HG02852 (cell line): ENCODE results near the gene LRIT1.

Source experiments
- ATAC-seq: cut with Tn5 transposase; IDR thresholded peaks from one replicate; pipeline ENCODE4 v1.9.1; 2021; ENCODE audit warnings: mild to moderate bottlenecking, moderate library complexity; ENCODE audit not compliant: unreplicated experiment

LRIT1 gene

GRCh38 chr10:84214612-84215235, 26.6 kb downstream of the LRIT1 start:
- ATAC-seq: peak; percentile 92

DNA sequence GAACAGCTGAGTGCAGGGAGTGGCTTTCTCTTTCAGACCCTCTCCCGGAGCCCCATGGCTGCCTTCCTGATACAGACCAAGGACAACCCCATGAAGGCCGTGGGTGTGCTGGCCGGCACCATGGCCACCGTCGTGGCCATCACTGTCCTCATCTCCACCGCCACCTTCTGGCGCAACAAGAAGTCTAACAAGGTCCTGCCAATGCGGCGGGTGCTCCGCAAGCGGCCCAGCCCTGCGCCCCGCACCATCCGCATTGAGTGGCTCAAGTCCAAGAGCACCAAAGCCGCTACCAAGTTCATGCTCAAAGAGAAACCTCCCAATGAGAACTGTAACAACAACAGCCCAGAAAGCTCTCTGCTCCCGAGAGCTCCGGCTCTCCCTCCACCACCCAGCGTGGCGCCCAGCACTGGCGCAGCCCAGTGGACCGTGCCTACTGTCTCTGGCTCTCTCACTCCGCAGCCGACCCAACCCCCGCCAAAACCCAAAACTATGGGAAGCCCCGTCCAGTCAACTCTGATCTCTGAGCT, 27.2 kb downstream of the LRIT1 start:
- no peak for ATAC-seq

DNA sequence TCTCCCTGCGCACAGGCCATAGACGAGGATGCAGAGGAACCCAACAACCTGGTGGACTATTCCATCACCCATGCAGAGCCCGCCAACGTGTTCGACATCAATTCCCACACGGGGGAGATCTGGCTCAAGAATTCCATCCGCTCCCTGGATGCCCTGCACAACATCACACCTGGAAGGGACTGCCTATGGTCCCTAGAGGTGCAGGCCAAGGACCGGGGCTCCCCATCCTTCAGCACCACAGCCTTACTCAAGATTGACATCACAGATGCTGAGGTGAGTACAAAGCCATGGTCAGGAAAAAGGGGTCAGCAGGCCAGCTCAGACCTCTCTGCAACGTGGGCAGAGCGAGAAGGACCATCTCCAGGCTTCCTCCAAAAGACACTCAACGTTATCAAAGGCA, 28.3 kb downstream of the LRIT1 start:
- ATAC-seq: no peak

DNA sequence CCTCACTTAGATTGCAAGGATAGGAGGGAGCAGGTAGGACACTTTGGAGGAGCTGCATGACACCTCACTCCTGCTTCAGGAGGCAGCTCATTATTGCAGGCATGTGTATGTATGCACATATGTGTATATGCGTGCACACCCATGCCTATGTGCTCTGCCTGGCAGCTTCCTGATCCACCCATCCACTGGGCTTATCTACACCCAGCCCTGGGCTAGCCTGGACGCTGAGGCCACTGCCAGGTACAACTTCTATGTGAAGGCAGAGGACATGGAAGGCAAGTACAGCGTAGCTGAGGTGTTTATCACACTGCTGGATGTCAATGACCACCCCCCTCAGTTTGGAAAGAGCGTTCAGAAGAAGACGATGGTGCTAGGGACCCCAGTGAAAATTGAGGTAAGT, 29.3 kb downstream of the LRIT1 start:
- ATAC-seq: no peak

DNA sequence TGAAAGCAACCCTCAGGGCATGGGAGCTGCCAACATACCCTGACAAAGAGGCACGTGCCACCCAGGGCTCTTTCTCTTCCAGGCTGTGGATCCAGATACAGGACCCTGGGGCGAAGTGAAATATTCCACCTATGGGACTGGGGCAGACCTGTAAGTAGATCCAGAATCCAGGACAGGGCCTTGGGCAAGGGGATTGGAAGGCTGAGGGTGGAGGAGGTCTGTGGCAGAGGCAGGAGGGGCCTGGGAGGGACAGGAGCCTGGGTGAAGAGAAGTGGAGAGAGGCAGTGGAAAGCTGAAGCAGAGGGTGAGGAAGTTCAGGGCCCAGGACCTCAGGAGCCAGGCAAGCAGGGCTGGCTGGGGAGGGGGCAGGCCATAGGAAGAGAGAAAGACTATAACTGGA, 29.8 kb downstream of the LRIT1 start:
- ATAC-seq: no peak

- ATAC-seq: no peak
Measured at GRCh38 chr10:84208023-84208422, 33.3 kb downstream of the LRIT1 start.

- ATAC-seq: no peak
Measured at GRCh38 chr10:84205853-84206525, 35.4 kb downstream of the LRIT1 start.

- peak; percentile 82 for ATAC-seq
Measured at GRCh38 chr10:84205049-84205852, 36.1 kb downstream of the LRIT1 start.

GRCh38 chr10:84204610-84205009, 36.7 kb downstream of the LRIT1 start:
- no peak for ATAC-seq

GRCh38 chr10:84204122-84204521, 37.2 kb downstream of the LRIT1 start:
- ATAC-seq: no peak

DNA sequence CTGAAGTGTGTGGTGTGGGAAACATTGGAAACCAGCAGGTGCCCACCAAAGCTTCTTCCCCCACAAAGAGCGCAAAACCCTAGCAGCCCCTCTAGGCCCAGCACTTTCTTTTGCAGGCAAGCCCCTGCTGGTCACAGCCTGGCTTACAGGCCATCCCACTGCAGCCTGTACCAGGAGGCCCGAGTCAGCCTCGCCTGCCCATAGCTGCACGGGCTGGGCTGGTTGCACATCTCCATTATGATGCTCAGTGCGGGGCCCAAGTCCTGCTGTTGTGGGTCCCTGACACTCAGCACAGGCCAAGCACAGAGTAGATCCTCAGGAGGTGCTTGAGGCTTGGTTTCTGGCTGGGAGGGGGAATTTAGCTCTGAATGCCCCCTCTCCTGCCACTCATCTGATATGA, 39.0 kb downstream of the LRIT1 start:
- no peak for ATAC-seq

DNA sequence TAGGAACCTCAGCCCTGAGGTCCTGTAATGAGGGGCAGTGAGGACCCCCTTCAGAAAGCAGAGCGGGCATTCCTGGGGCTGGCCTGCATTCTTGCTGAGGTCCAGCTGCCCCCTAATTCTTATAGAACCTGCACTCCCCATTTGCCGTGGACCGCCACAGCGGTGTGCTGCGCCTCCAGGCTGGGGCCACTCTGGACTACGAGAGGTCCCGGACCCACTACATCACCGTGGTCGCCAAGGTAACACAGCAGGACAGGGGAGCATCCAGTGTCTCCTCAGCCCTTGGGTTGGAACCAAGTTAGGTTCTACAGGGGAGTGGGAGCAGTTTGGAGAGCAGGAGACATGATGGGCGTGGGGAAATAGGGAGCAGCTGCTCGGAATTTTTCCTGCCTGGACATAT, 39.7 kb downstream of the LRIT1 start:
- ATAC-seq: no peak

DNA sequence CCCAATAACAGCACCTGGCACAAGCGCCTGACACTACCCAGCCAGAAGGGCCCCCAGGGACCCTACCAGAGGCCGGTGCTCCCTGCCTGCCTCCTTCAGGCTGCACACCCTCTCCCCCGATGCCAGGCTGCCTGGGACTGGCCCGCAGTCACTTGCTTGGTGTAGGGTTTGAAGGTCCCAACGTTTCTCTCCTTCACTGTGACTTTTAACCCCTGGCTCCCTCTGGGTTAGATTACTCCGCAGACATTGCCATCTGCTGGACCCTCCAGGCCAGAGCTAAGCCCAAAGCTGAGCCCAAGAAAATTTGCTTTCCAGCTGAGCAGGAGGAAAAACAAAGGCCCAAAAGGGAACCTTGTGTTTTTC, 40.1 kb downstream of the LRIT1 start:
- no peak for ATAC-seq

DNA sequence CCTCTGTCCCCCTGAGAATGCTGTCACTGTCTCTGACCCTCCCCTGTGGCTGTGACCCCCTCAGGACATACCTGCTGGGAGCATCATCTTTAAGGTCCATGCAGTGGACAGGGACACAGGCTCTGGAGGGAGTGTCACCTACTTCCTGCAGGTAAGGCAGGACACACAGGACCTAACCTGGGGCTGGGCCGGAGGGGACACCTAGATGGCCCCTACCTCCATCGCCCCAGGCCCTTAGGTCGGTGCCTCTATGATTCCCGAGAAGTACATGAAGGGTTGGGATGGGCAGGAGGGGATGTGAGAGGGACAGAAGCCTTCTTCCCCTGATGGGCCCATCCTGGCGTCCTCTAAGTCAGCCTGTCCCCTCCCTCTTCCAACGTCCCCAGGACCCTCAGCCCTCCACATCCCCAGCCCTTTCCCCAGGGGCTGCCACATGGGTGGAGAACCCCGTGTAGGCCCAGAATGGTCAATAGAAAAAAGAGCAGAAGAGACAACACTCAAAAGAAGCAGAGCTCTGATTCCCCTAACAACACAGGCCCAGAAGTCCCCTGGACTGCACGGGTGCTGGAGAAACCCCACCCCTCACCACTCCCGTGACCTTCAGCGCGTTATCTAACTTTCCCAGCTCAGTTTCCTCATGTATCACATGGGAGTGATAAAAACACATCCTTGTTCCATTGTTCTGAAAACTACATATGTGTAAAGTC, 40.7 kb downstream of the LRIT1 start:
- no peak for ATAC-seq

DNA sequence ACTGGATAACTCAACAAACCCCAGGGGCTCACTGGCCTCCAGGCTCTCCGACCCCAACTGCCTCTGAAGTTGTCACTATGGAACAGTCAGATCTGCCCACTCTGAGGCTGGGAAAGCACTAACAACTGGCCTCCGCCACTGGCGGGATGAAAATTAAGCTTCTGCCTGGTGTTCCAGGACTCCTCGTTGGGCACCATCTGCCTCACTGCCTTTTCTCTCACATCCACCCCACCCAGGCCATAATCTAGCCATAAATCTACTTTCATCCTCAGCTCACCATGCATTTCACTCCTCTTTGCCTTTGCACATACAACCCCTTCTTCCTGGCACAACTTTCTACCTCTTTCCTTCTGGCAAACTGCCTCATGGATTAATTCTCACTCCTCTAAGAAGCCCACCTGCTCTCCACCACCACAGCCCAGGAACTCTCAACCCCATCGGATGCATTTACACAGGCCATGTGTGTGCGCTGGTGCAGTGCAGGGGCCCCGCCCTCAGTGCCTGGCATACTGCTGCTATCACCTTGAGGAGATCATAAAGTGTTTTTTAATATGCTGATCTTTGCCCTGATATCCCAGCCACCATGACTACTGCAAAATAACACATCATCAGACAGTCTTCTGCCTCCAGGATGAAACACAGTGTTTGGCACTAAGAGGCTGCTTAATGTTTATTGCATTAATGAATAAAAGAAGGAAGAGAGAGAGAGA, 43.0 kb downstream of the LRIT1 start:
- ATAC-seq: no peak

GRCh38 chr10:84197643-84198042, 43.7 kb downstream of the LRIT1 start:
- ATAC-seq: no peak

GRCh38 chr10:84196941-84197340, 44.4 kb downstream of the LRIT1 start:
- no peak for ATAC-seq

- ATAC-seq: no peak
Measured at GRCh38 chr10:84196083-84196482, 45.3 kb downstream of the LRIT1 start.

DNA sequence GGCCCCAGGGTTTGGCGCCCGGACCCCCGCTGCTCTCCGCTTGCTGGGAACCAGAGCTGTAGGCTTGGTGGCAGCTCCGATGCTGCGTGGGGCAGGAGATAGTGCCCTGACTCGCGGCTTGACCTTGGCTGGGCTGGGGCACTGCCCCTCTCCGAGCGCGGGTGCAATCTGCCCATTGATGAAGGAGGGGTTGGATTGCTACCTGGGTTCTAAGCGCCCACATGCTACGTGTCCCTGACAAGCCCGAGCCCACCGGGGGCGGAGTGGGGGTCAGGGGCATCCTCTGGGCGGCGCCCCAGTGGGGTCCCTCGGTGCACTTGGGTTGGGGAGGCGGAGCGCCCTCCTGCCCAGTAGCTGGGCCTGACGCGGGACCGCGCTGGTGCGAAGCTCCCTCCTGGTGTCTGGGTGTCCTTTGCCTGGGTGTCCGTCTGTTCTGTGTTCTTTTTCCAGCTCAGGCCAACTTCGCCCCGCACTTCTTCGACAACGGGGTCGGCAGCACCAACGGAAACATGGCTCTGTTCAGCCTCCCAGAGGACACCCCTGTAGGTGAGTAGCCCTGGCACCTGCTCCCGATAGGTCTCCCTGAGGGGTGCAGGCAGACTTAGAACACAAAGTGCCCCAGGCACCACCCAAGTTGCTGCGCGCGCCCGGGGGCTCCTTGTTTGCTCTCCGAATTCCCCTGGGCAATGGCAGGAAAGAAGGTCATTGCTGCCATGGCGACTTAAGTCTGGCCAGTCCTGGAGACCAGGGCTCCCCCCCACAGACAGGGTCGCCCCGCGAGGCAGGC, 46.1 kb downstream of the LRIT1 start:
- ATAC-seq: no peak
